ENCODE results near the gene PRR7. TPM values are rescaled to one million over a fixed set of nuclear protein-coding genes. Genes with fewer than 3 reads are reported as not detected.

The PRR7 gene
- total and polyA plus RNA-seq, 2 of the 4 experiments (the other 2 are of a cell fraction): 1.1 to 10.1 TPM

DNA sequence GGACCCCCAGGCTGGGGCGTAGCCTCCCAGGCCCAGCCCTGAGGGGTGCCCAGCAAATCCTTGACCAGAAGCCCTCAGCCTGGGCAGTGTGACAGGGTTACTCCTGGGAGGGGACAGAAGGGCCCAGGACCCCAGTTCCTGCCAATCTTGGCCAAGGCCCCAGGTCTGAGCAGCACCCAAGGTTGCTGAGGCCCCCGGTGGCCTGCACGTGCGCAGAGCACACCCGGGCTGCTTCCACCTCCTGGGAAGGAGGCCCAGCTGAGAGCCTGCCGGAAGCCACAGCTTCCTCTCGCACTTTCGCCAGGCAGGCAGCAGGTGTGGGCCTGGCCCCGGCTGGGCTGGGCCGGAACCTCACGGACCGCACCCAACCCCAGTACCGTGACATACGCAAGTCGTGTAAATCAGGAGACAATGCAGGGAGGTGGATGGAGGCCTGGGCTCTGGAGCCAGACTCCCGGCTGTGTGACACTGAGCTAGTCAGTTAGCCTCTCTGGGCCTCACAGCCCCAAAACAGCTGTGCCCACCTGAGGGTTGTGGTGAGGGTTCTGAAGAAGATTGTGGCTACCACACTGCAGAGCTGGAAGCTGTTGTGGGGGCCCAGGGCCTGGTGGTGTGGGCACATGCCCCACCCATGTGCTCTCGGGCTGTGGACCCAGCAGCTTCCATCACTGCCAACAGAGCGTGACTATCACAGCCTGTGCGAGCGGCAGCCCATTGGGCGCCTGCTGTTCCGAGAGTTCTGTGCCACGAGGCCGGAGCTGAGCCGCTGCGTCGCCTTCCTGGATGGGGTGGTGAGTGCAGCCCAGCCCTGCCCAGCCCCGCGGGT lies 15.1 kb upstream of the PRR7 start:
- ATAC-seq (ENCODE audit: low read depth) (no peak), DNase-seq (no peak)
- H3K56ac ChIP-seq (ENCODE audit: extremely low read depth, insufficient read depth, low read length): no peak overlapping the region
- H3K9ac ChIP-seq (ENCODE audit: low read depth, low read length): no peak overlapping the region
- no peak overlapping the region for H2BK5ac ChIP-seq (ENCODE audit: low read depth, low read length, poor library complexity, severe bottlenecking)
- H3K36me3 ChIP-seq (ENCODE audit: control insufficient read depth, insufficient read depth, low read length): peaks cover 41% of the 10 kb centered on the region
- in situ Hi-C loops (cut with MboI; ENCODE audit: low sequenced_read_pairs): no loop called here
- no peak overlapping the region for H3K14ac ChIP-seq (replicated peaks; ENCODE audit: low read depth, low read length)
- ChIA-PET CTCF (no interaction called here), POLR2A (ENCODE audit: unreplicated experiment) (no interaction called here)
- H2BK15ac ChIP-seq (ENCODE audit: low read depth, low read length): no peak overlapping the region
- no peak overlapping the region for H3K18ac ChIP-seq (ENCODE audit: low read depth, low read length)
- no peak overlapping the region for H3K4me2 ChIP-seq (ENCODE audit: low read depth, low read length)
- H2AK9ac ChIP-seq (replicated peaks; ENCODE audit: low read depth, low read length, poor library complexity): no peak overlapping the region
- peaks cover 10% of the 10 kb centered on the region for H3K4me1 ChIP-seq (ENCODE audit: control insufficient read depth, insufficient read depth, low read length)
- H4K91ac ChIP-seq (ENCODE audit: insufficient read depth, low read depth, low read length): no peak overlapping the region
- H2AK5ac ChIP-seq (ENCODE audit: low read depth, low read length): no peak overlapping the region
- H3K79me1 ChIP-seq (ENCODE audit: low read depth in 1 of 2, low read length in 2 of 2): peaks cover 13 to 44% of the 10 kb centered on the region in 2 experiments
- dilution Hi-C loops (cut with HindIII; ENCODE audit: low sequenced_read_pairs, unreplicated experiment): no loop called here
- no peaks in the 10 kb centered on the region for H3K27me3 ChIP-seq (ENCODE audit: control insufficient read depth, insufficient read depth, low read length)
- H2AFZ ChIP-seq (replicated peaks; ENCODE audit: low read length, poor library complexity): peak overlapping the region; percentile 21
- no peak overlapping the region for H3K4ac ChIP-seq (ENCODE audit: low read depth, low read length)
- no peak overlapping the region for H3K27ac ChIP-seq (ENCODE audit: insufficient read depth, low read length)
- H3K9me3 ChIP-seq (ENCODE audit: control insufficient read depth, insufficient read depth, low read length): no peaks in the 10 kb centered on the region
- H4K8ac ChIP-seq (ENCODE audit: low read depth in 2 of 2, low read length in 2 of 2): no peak overlapping the region
- no peak overlapping the region for H3K23ac ChIP-seq (ENCODE audit: low read depth, low read length)
- peaks cover 29% of the 10 kb centered on the region for H4K20me1 ChIP-seq (ENCODE audit: insufficient read depth, low read length)
- H3K9me1 ChIP-seq (ENCODE audit: insufficient read depth, low read length): peaks cover 6% of the 10 kb centered on the region; the same call in 1 of the 2 replicates
- no peak overlapping the region for H2BK20ac ChIP-seq (ENCODE audit: low read depth, low read length)
- H2BK120ac ChIP-seq (ENCODE audit: low read depth, low read length): no peak overlapping the region
- no peak overlapping the region for H3K4me3 ChIP-seq (ENCODE audit: insufficient read depth, low read depth, low read length)
- WGBS, 2 experiments (ENCODE audit: extremely low coverage in 2 of 2, insufficient read length in 1 of 2): 90% methylated on average over 12 of the region's 29 CpGs; no CpG with 5 or more reads in 1 of the 2 experiments
- BruUV-seq (replicated peaks): no TSS peak
- intact Hi-C loops (cut with micrococcal nuclease): no loop called here
- H4K5ac ChIP-seq (ENCODE audit: low read depth, low read length): no peak overlapping the region
- TF ChIP-seq MAZ (IDR thresholded peaks at IDR 0.05; ENCODE audit: borderline replicate concordance, low read depth, low read length) (no peak), MAFK (IDR thresholded peaks at IDR 0.05; ENCODE audit: low read depth, low read length) (no peak), CHD1 (IDR thresholded peaks at IDR 0.05; ENCODE audit: low read depth, low read length) (no peak), NFE2L2 (IDR thresholded peaks at IDR 0.05; ENCODE audit: low read depth, low read length) (no peak), POLR2A (IDR thresholded peaks at IDR 0.05; ENCODE audit: low read depth, low read length) (no peak), CEBPB (IDR thresholded peaks at IDR 0.05; ENCODE audit: low read depth, low read length) (no peak), FOS (IDR thresholded peaks at IDR 0.05; ENCODE audit: low read depth, low read length) (no peak), RFX5 (IDR thresholded peaks at IDR 0.05; ENCODE audit: low read depth, low read length) (no peak), MXI1 (IDR thresholded peaks at IDR 0.05; ENCODE audit: borderline replicate concordance, low read depth, low read length) (no peak), USF2 (IDR thresholded peaks at IDR 0.05; ENCODE audit: low read depth, low read length) (no peak), RAD21 (IDR thresholded peaks at IDR 0.05; ENCODE audit: low read length) (no peak), SMC3 (IDR thresholded peaks at IDR 0.05; ENCODE audit: low read depth, low read length) (no peak), RCOR1 (IDR thresholded peaks at IDR 0.05; ENCODE audit: insufficient replicate concordance, low read length) (no peak), ELK1 (IDR thresholded peaks at IDR 0.05; ENCODE audit: borderline replicate concordance, low read depth, low read length) (no peak)
- TF ChIP-seq, protein P1, sequence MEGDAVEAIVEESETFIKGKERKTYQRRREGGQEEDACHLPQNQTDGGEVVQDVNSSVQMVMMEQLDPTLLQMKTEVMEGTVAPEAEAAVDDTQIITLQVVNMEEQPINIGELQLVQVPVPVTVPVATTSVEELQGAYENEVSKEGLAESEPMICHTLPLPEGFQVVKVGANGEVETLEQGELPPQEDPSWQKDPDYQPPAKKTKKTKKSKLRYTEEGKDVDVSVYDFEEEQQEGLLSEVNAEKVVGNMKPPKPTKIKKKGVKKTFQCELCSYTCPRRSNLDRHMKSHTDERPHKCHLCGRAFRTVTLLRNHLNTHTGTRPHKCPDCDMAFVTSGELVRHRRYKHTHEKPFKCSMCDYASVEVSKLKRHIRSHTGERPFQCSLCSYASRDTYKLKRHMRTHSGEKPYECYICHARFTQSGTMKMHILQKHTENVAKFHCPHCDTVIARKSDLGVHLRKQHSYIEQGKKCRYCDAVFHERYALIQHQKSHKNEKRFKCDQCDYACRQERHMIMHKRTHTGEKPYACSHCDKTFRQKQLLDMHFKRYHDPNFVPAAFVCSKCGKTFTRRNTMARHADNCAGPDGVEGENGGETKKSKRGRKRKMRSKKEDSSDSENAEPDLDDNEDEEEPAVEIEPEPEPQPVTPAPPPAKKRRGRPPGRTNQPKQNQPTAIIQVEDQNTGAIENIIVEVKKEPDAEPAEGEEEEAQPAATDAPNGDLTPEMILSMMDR (conservative IDR thresholded peaks at IDR 0.05; ENCODE audit: low read depth, low read length): no peak

Measured in IMR-90 (cell line).